NCI-H128 (cell line): Measurements from ENCODE around the gene KCTD2.
A peak's percentile ranks its signal among the peaks of the same experiment; 100 is the strongest.
"Not testable (repeated sequence)": the region's sequence is repeated elsewhere in the genome, so short reads cannot be mapped to it uniquely, and the experiment has no call there.

Experiments used
- DNase-seq: peaks from one replicate; lab custom pipeline; 2025; ENCODE audit not compliant: unreplicated experiment; lab: John Stamatoyannopoulos, UW

KCTD2 gene

DNA sequence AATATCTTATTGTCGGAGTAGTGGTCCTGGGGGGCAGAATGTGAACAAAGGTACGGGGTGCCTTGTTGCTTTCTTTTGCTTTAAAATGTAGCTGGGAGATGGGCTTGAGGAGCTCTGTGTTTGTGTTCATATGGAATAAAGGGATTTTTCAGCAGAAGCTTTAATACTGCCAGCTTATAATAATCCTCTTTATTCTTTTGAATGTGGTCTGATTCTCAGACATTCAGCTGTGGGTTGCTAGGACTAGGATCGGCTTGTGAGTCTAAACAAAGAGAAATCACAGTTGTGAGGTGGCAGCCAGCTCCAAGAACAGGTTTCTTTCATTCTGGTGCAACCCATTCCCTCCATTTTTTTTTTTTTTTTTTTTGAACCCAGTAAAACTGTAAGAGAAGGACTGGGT lies 27.3 kb upstream of the KCTD2 start:
- DNase-seq = no peak

DNA sequence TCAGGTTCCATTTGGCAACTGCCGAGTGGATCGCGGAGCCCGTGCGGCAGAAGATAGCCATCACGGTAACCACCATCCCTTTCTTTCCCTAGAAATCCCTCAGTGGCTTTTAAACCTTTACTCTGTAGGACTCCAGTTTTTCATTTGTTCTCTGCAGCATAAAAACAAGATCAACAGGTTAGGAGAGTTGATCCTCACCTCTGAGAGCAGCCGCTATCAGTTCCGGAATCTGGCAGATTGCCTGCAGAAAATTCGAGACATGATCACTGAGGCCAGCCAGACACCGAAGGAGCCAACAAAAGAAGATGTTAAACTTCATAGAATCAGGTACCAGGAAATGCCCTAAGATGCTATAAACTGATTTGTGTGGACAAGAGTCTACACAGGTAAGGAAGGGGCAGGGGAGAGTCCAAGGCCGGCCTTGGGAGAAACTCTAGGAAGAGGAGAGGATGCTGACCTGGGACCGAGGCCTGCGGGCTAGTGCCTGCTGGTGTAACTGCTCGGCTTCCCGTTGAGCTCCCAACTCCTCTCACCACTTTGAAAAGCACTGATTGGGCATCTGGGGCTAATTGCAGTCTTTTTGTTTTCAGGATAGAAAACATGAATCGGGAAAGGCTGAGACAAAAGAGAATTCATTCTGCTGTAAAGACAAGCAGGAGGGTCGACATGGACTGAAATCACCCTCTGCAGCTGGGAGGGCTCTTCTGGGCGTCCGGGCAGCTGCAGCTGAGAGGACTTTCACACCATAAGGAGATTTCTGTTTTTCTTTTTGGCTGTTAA lies 26.5 kb upstream of the KCTD2 start:
- DNase-seq = no peak

DNA sequence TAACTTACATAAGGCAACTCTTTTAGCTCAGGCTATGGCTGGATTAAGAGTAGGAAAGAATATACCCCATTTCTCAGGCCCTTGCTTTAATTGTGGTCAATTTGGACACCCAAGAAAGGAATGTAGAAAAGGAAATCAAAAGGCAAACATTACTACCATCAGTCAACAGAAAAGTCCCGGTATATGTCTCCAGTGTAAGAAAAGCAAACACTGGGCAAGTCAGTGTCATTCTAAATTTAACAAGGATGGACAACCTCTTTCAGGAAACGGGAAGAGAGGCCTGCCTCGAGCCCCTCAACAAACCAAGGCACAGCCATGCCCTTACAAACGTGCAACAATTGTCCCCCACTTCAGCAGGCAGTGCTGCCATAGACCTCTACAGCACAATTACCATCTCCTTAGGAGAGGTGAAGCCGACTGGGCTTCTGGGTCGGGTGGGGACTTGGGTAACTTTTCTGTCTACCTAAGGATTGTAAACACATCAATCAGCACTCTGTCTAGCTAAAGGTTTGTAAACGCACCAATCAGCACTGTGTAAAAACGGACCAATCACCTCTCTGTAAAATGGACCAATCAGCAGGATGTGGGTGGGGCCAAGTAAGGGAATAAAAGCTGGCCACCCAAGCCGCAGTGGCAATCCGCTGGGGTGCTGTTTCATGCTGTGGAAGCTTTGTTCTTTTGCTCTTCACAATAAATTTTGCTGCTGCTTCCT lies 22.2 kb upstream of the KCTD2 start:
- DNase-seq = no peak

DNA sequence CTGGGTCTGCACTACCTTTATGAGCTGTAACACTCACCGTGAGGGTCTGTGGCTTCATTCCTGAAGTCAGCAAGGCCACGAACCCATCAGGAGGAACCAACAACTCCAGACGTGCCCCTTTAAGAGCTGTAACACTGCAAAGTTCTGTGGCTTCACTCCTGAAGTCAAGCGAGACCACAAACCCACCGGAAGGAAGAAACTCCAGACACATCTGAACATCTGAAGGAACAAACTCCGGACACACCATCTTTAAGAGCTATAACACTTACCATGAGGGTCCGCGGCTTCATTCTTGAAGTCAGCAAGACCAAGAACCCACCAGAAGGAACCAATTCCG lies 21.7 kb upstream of the KCTD2 start:
- not testable (repeated sequence) for DNase-seq

DNA sequence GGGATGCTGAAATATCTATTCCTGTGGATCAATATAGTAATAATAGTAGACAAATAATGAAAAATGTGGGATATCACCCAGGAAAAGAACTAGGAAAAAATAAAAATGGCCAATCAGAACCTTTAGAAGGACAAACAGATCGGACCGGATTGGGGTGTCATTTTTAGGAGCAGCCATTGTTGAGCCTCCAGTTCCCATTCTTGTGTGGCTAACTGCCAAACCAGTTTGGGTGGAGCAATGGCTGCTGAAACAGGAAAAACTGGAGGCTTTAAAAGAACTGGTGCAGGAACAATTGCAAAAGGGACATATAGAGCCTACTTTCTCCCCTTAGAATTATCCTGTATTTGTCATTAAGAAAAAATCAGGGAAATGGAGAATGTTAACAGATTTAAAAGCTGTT lies 20.4 kb upstream of the KCTD2 start:
- not testable (repeated sequence) for DNase-seq

DNA sequence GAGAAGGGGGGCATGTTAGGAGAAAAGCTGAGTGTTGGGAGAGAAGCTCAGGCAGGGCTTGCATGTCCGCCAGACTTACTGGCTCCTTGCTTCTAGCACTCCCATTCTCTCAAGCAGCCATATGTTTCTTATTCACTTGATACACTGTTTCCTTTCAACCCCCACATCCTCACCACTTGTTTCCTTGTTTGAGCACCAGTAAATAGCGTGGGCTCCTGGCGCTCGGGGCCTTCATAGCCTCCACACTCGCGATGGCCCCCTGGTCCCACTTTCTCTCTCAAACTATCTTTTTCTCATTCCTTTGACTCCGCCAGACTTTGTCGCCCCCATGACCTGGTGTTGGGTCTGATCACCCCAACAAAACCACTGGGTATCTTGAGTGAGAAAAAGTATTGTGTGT lies 16.9 kb upstream of the KCTD2 start:
- no peak for DNase-seq

DNA sequence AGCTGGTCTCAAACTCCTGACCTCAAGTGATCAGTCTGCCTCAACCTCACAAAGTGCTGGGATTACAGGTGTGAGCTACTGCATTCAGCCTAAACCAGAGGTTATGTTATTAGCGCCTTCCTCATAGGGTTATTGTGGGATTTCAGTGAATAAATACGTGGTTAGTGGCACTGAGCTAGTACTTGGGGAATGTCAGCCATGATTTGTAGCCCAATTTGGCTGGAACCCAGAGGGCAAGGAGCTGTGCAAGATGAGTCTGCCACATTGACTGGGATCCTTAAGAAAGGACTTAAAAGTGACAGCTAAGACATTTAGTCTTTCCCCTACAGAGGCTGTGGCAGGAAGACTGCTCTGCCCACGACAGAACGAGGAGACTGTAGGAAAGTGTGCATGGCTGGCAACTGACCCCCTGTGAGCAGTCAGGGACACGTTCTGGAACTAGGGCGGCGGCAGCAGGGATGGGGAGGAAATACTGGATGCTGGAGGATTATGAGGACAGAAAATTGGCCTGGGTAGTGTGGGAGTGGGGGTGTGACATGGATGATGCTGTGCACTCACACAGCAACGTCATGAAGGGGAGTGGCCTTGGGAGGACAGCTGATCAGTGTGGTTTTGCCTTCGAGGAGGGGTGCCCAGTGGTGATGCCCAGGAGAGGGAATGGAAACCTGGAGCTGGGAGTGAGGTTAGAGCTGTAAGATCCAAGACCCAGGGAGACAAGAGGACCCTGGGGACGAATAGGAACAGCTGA lies 14.9 kb upstream of the KCTD2 start:
- DNase-seq = no peak

DNA sequence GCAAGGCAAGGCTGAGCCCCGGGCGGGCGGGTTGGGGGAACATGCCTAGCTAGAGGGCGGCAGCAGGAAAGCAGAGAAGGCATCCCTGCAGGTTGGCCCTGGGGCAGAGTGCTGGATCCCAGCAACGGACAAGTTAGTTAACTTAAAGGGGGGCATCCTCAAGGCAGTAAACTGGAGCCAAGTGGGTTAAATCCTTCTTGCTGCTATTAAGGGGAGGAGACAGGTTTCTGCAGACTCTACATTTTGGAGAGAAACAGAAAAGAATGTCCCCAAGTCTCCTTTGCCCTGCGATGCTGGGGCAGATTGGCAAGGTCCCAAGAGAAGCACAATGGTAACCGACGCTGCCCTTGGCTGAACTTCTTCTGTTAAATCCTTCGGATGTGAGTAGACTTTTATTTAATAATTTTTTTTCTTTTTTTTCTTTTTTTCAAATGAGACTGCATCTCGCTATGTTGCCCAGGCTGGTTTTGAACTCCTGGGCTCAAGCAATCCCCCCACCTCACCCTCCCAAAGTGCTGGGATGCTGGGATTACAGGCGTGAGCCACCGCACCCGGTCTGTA lies 14.2 kb upstream of the KCTD2 start:
- DNase-seq = no peak

DNA sequence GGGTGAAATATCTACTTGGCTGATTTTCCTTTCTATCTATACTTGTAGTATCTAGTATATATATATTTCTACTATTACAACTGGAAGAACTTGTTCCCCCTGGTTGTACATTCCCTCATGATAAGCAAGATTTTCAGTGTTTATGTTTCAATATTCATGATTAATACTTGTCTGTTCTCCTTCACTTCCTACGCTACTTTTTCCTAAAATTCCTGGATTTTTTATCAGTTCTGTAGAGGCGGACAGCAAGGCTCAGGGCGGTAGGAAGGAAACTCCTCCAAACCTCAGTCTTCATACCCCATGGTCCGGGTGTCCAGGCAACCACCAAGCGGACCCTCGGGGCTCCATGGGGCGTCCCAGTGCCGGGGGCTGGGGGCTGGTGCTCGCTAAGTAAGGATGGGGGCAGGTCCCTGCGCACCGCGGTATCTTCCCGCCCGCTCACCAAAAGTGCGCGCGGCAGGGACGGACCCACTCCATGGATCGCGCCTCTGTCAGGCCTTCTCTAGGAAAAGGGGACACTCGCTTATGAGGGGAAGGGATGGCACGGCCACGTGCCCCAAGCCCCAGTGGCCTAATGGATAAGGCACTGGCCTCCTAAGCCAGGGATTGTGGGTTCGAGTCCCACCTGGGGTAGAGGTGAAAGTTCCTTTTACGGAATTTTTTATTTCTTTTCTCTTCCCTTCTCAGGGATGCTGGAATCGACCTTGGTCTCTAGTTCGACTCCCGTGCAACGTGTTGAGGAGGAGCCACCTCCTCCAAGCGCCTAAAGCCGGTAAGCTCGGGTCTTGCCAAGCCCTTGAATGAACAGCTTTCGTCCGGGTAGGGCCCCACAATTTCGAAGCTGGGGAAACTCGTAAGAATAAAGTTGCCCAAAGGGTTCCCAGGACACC lies 13.4 kb upstream of the KCTD2 start:
- DNase-seq = peak; percentile 76

DNA sequence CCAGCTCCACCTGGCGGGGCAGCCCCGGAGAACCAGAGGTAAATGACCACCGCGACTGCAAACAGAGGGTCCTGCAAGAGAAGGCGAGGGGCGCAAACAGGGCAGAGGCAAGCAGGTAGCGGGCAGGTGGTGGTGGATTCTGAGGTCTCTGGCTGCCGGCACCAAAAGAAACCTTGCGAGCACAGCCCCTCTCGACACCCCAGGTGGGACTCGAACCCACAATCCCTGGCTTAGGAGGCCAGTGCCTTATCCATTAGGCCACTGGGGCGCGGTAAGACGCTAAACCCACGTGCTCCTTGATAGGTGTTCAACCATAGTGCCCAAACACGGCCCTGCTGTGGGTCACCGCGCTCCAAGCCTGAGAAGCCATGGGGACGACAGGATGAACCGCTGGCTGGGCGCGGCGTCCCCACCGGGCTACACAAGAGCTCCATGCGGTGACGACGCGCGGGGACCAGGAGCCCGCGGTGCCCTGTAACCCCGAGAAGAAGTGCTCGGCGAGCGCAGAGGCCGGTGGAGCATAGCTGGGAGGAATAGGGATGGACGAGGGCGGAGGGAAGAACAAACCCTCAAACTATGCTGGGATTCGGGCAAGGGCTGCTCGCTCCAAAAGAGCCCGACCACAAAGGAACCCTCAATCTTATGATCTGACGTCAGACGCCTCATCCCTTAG lies 12.7 kb upstream of the KCTD2 start:
- DNase-seq = peak; percentile 56

DNA sequence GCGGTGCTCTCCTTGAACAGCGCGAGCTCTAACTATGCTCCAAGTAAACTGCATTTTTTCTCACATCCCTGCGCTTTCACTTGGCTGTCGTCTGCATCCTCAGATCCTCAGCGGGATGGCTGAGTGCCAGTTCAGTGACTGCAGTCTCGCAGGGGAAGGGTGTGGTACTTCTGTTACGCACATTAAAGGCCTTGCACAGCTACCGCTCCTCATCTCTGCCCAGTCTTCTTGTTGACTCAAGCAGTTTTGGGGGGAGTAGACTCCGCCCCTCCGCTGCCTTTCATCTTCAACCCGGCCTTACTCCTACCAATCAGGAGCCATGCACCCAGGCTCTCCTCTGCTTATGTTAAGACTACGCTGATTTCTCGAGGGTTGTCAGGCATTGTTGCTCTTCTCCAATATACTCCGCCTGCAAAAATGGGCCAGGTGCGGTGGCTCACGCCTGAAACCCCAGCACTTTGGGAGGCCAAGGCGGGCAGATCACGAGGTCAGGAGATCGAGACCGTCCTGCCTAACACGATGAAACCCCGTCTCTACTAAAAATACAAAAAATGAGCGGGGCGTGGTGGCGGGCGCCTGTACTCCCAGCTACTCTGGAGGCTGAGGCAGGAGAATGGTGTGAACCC lies 10.3 kb upstream of the KCTD2 start:
- no peak for DNase-seq

DNA sequence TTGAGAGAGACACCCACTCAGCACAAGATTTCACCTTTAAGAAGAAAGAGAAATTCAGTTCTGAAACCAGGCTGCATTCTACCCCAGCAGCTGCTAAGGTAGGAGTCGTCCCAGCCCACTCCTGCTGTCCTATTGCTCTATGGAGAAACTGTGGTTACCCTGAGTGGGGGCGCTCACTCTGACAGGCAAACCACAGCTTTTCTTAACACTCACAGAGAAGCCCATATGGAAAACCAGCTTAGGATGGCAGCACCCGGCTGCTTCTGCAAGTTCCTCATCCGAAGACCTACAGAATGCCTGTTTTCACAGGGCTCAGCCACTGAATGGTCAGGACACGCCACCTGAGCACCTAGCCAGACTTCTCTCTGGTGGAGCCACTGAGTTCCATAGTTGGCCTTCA lies 7.8 kb upstream of the KCTD2 start:
- no peak for DNase-seq

DNA sequence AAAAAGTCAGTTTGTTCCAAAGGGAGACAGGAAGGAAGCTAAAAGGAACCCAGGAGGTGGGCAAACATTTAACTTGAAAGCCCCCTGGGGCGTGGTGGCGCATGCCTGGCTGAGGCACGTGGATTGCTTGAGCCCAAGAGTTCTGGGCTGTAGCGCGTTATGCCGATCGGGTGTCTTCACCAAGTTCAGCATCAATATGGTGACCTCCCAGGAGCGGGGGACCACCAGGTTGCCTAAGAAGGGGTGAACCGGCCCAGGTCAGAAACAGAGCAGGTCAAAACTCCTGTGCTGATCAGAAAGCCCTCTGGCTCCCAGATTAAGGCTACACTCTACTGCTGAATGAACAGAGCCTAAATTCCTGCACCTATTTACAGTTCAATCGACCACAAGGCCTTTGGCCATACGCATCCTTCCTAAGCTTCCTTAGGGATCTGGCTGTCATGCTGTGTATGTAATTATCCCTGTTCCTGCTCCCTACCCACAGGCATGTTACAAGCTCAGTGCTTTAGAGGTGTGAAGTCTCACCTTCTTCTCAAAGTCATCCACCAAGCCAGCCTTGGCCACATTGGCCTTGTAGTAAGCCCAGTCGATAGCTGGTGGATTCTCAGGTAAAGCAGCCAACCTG lies 5.3 kb upstream of the KCTD2 start:
- DNase-seq = no peak

DNA sequence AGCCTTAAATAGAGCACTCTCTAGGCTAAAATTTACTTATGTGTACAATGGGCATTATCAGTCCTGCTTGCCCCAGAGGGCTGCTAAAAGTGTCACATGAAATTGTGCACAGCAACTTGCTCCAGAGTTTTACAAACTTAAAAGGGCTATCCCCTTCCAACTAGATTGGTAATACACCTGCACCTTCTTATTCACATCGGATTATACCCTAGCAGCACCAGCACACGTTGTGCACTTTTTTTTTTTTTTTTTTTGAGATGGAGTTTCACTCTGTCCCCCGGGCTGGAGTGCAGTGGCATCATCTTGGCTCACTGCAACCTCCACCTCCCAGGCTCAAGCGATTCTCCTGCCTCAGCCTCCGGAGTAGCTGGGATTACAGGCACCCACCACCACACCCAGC lies 3.2 kb upstream of the KCTD2 start:
- not testable (repeated sequence) for DNase-seq

DNA sequence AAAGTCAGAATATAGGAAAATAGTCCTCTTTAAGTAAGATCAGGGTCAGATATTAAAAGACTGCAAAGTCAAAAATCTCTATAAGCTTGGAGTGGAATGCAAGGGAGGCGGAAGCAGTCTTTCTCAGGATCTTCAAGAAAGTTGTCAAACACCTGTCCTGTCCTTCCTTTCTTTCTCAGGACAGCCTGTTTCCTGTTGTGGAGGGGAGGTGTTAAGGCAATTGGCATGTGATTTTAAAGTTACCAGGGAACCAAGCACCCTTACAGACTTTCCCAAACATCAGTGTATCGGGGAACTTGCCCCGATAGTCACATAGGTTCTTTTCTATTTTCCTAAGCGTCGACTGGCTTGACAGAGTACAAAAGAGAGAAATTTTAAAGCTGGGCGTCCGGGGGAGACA lies 2.3 kb upstream of the KCTD2 start:
- no peak for DNase-seq

DNA sequence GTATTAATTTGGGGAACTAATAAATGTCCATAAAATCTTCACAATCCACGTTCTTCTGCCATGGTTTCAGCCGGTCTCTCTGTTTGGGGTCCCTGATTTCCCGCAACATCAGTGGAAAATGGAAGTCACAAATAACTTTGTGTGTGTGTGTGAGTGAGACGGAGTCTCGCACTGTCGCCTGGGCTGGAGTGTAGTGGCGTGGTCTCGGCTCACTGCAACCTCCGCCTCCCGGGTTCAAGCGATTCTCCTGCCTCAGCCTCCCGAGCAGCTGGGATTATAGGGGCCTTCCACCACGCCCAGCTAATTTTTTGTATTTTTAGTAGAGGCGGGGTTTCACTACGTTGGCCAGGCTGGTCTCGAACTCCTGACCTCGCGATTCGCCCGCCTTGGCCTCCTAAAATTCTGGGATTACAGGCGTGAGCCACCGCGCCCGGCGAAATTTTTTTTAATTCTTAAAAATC lies 1.0 kb upstream of the KCTD2 start:
- not testable (repeated sequence) for DNase-seq

DNA sequence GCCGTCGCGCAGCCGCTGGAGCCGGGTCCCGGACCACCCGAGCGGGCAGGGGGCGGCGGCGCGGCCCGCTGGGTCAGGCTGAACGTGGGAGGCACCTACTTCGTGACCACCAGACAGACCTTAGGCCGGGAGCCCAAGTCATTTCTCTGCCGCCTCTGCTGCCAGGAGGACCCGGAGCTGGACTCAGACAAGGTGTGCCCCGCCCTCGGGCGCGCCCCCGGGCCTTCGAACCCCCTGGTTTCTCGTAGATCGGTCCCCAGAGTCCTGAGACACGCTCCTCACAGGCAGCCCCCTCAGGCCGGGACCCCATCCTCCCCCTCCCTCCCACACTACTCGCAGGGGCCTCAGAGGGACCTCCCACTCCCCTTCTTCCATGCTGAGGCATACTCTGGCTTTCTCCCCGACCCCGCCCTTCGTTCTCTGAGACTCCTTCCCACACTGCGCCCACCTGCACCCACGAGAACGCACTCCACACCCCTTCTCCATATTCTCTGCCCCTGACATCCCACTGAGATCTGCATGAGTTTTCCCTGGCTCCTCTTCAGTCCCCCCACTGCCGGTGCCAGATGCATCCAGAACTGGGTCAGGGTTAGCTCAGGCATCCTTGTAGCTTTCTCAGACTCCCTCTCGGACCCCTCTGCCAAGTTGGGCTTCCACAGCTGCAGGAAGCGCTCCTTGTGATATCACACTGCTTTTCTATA lies 523 bp downstream of the KCTD2 start:
- no peak for DNase-seq

DNA sequence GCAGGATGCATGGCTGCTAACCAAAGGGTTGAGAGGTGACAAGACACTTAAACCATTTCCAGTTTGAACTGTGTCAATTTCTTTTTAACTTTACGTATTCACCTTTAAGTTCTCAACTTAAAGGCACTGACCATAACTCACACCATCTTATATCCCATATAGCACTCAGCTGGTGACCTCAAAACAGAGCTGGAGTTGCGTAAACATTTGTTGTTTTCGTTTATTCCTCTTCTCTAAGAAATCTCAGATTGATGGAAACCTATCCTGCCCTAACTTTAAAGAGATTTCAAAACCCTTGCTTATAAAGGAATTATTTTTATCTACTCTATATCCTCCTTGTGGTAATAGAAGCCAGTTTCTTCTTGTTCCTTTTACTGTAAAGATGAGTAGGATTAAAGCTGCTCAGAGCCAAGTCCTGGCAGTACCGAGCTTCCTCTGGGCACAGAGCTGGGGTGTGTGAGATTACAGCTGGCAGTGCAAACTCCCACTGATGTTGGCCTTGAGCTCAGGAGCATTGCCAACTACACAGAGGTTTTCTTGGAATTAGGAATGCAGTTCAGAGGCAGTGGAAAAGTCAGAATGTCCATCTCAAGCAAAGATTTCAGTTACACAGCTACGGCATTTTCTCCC lies 1.3 kb downstream of the KCTD2 start:
- DNase-seq = no peak
